A549 (cell line): ENCODE data around the gene TAF1A.

Experiments
- CHD2 ChIP-seq: fragments of 150-350 bp; IDR thresholded peaks from 2 replicates; pipeline ENCODE4 v1.6.1; 2014; ENCODE audit warnings: low read length; ENCODE audit not compliant: partially characterized antibody
- PHF8 ChIP-seq: fragments of 200-600 bp; sonication (generic); IDR thresholded peaks from 2 replicates; pipeline ENCODE4 v1.6.1; 2016; ENCODE audit warnings: low read depth, mild to moderate bottlenecking, antibody characterized with exemption, moderate library complexity, borderline replicate concordance
- POLR2A ChIP-seq: IDR thresholded peaks from 2 replicates; pipeline ENCODE4 v1.6.1; 2012; ENCODE audit warnings: mild to moderate bottlenecking, low read length
- USF2 ChIP-seq: fragments of 450-650 bp; IDR thresholded peaks from 2 replicates; pipeline ENCODE4 v1.6.1; 2014; ENCODE audit warnings: antibody characterized with exemption

GRCh38 chr1:222627232-222627631 is 37.5 kb upstream of the TAF1A start:
- TF ChIP-seq USF2 (no peak), POLR2A (no peak), PHF8 (no peak), CHD2 (no peak)
